ENCODE results near the gene HAGHL. TPM values are rescaled to one million over a fixed set of nuclear protein-coding genes. Genes with fewer than 3 reads are reported as not detected.

The HAGHL gene
- total RNA-seq = 1 to 10 TPM; 2.6 to 4.6 (median 3.8) TPM
- polyA plus RNA-seq = 10 to 100 TPM in 1 of 3 donors, 1 to 10 TPM in 1, under 1 TPM in 1; 0.92 to 10.5 (median 1.2) TPM

- peaks cover 0 to 40% (median 34%) of the 10 kb centered on the region in 4 donors for H3K4me1 ChIP-seq
- peak; percentile 81 for DNase-seq
- intact Hi-C loops (cut with DNase I) = no loop called here
- TF ChIP-seq CTCF (IDR thresholded peaks at IDR 0.05) (no peak), EP300 (IDR thresholded peaks at IDR 0.05) (no peak), POLR2AphosphoS5 (IDR thresholded peaks at IDR 0.05) (no peak), POLR2A (IDR thresholded peaks at IDR 0.05) (no peak)
- H3K27ac ChIP-seq = no peak within 1 kb of the TSS
- peaks cover 0 to 3% (median 0%) of the 10 kb centered on the region in 4 donors for H3K36me3 ChIP-seq
- 1 to 3% methylated on average over 88 of the region's 88 CpGs for WGBS, 2 donors
- H3K9me3 ChIP-seq = no peaks in the 10 kb centered on the region
- peak within 1 kb of the TSS; percentile 17 to 53 (median 46) for H3K4me3 ChIP-seq
- H3K27me3 ChIP-seq = peaks cover 27 to 45% (median 30%) of the 10 kb centered on the region in 3 donors
These were observed at the start of gene HAGHL, which contains the start of gene CCDC78 for GRCh38 chr16:726438-727290. HAGHL (plus strand) TSS chr16:727106; CDS start chr16:727510, 404 bp downstream. CCDC78 (minus strand) TSS chr16:726443; CDS start chr16:726367, 76 bp downstream.

- no peak overlapping the region for H3K4me3 ChIP-seq
- WGBS, 2 donors = 49 to 63% methylated on average over 57 of the region's 57 CpGs
- no peak for TF ChIP-seq POLR2A (IDR thresholded peaks at IDR 0.05)
- no peak for TF ChIP-seq POLR2AphosphoS5 (IDR thresholded peaks at IDR 0.05)
- TF ChIP-seq EP300 (IDR thresholded peaks at IDR 0.05) = no peak
- TF ChIP-seq CTCF (IDR thresholded peaks at IDR 0.05) = no peak
- no peak overlapping the region for H3K27ac ChIP-seq
- H3K36me3 ChIP-seq = peaks cover 15 to 27% (median 19%) of the 10 kb centered on the region in 4 donors
- no peaks in the 10 kb centered on the region for H3K27me3 ChIP-seq
- no peaks in the 10 kb centered on the region for H3K9me3 ChIP-seq
- no peak for DNase-seq
- intact Hi-C loops (cut with DNase I) = no loop called here
- H3K4me1 ChIP-seq = peaks cover 0 to 50% (median 40%) of the 10 kb centered on the region in 4 donors
These were observed 49.4 kb upstream of the HAGHL start for GRCh38 chr16:677316-678190.

- H3K27ac ChIP-seq = peak overlapping the region in 1 of 4 donors; percentile 99
These were observed 48.6 kb upstream of the HAGHL start for GRCh38 chr16:678209-678857.

More at GRCh38 chr16:678209-678857, 48.6 kb upstream of the HAGHL start:
- H3K27me3 ChIP-seq = no peaks in the 10 kb centered on the region
- intact Hi-C loops (cut with DNase I) = no loop called here
- H3K36me3 ChIP-seq = peaks cover 14 to 27% (median 18%) of the 10 kb centered on the region in 4 donors
- no peak for TF ChIP-seq CTCF (IDR thresholded peaks at IDR 0.05)
- no peak for TF ChIP-seq EP300 (IDR thresholded peaks at IDR 0.05)
- TF ChIP-seq POLR2AphosphoS5 (IDR thresholded peaks at IDR 0.05) = no peak
- H3K4me3 ChIP-seq = no peak overlapping the region
- H3K4me1 ChIP-seq = peaks cover 0 to 58% (median 48%) of the 10 kb centered on the region in 4 donors
- DNase-seq = no peak
- WGBS, 2 donors = 76 to 79% methylated on average over 21 of the region's 21 CpGs
- H3K9me3 ChIP-seq = no peaks in the 10 kb centered on the region
